DMS53 treated with DMSO at 0.1 percent for 48 hours (cell line): ENCODE results near the gene PLEKHM1.
A peak's percentile ranks its signal among the peaks of the same experiment; 100 is the strongest.
"Not testable (repeated sequence)": the region's sequence is repeated elsewhere in the genome, so short reads cannot be mapped to it uniquely, and the experiment has no call there.

Experiments used
- DNase-seq: peaks from one replicate; lab custom pipeline; 2025; ENCODE audit not compliant: unreplicated experiment; lab: John Stamatoyannopoulos, UW

The PLEKHM1 gene

DNA sequence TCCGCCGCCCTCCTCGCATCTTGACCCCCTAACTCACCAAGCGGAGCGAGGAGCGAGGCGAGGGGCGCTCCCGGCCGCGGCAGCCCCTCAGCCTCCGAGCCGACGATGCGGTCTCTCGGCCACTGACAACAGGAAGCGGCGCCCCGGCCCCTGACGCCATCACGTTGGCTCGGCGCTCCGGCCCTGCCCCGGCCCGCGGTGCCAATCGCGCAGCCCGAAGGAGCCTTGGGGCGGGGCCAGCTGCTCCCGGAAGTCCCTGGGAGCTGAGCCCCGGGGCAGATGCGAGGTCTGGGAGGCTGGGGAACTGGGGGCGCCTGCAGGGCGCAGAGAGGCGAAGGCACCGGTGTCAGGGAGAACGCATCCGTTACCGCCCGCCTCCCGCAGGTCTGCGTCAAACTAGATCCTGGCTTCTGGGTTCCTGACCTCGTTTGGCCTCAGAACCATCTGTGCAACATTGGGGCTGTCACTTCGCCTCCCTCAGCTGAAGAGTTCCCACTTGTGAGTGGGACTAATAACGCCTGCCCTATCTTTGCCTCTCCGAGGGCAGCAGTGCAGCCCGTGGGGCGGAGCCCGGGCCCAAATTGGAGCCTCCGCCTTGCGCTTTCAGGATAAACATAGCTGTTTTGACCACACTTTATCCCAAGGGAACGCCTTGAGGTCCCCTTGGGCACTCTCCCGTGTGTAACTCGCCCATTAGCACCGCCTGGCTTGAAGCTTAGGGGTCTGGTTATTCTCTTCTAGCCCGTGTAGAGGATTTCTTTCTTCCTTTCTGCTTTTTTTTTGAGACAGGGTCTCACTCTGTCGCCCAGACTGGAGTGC is at the start of gene PLEKHM1:
TSS of gene PLEKHM1 (minus strand) at position 107 of the 819 bp plus-strand sequence. CDS start 8,237 bp downstream, outside the sequence.
- peak; percentile 68 for DNase-seq

DNA sequence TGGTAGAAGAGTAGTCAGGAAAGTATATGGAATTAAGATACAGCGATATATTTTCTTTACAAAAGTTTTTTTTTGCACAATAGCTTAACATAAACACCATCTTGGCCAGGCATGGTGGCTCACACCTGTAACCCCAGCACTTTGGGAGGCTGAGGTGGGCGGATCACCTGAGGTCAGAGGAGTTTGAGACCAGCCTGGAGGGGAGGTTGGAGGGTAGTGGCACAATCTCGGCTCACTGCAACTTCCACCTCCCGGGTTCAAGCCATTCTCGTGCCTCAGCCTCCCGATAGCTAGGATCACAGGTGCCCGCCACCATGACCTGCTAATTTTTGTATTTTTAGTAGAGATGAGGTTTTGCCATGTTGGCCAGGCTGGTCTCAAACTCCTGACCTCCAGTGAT is 47.6 kb upstream of the PLEKHM1 start:
- not testable (repeated sequence) for DNase-seq

- not testable (repeated sequence) for DNase-seq
Observed at GRCh38 chr17:45506072-45506471, 15.6 kb upstream of the PLEKHM1 start.

DNA sequence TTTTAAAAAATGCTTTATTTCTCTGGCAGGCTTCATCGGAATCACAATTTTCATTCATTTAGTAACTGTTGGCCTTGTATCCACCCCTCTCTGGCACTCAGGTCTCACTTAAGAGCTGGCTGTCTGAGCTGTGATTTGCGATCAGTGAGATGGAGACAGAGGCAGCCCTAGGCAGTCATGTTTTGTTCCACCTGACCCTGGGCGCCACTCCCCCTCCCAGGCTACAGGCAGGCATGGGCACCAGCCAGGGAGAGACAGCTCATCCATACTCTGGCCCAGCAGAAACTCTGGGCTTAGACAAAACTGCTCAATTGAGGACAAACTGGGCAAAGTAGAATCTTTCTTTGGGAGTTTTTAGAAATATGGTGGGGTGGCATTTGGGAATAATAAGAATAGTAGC is 14.7 kb upstream of the PLEKHM1 start:
- DNase-seq: not testable (repeated sequence)

DNA sequence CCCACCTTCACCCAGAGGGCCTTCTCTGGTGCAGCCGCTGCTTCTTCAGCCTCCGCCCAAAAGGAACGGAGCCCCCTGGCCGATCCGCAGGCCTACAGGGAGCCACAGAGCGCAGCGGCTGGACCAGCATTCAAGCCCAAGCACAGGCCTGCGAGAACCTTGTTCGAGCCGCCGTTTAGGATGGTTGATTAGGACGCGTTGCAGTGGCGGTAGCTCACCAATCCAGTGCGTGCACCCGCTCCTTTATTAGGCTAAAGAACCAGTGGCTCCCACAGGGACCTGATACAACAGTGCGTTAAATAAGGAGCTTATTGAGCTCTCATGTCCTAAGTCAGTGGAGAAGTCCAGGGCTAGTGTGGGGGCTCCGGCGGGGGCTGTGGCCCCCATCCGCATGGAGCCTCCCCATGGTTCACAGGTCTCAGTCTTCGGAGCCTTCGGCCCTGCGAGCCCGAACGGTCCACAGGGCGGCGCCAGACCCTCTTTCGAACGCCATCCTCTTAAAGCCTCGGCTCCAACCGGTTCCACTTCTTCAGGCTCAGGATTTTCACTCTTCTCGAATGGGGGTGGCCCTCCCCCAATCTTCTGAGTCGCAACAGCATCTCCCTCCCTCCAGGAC is 10.7 kb upstream of the PLEKHM1 start:
- DNase-seq: not testable (repeated sequence)

DNA sequence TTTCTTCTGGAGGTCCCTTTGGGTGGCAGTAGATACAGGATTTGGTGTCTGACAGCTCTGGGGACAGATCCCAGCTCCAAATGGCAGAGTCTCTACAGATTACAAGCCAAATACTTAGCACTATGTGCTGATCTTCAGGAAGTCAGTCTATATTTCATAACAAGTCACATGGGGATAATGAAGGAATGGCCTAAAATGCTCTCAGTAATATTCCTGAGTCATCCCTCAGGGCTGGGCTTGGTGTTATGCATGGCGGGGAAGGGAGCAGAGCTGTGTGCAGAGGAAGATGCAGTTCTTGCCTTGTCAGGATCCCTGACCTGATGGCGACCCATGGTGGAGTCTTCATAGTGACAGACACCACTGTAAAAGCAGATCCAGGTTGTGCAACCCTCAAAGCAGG is 10.0 kb upstream of the PLEKHM1 start:
- DNase-seq: not testable (repeated sequence)

DNA sequence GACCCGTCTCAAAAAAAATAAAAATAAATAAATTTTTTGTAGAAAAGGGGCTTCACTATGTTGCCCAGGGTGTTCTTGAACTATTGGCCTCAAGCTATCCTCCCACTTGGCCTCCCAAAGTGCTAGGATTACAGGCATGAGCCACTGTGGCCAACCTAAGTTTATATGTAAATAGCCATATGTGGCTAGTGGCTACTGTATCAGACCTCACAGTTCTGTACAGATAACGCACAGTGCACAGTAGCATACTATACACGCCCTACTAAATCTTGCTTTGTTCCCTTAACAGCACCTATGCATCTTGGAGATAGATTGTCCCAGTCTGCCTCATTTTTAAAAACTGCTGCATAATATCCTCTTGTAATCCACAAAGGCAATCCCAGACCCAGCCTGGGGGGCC is 8.7 kb upstream of the PLEKHM1 start:
- DNase-seq: not testable (repeated sequence)

GRCh38 chr17:45498377-45498776 is 7.9 kb upstream of the PLEKHM1 start:
- DNase-seq: not testable (repeated sequence)

GRCh38 chr17:45497449-45497848 is 6.9 kb upstream of the PLEKHM1 start:
- DNase-seq: not testable (repeated sequence)

GRCh38 chr17:45496507-45496906 is 6.0 kb upstream of the PLEKHM1 start:
- DNase-seq: not testable (repeated sequence)

DNA sequence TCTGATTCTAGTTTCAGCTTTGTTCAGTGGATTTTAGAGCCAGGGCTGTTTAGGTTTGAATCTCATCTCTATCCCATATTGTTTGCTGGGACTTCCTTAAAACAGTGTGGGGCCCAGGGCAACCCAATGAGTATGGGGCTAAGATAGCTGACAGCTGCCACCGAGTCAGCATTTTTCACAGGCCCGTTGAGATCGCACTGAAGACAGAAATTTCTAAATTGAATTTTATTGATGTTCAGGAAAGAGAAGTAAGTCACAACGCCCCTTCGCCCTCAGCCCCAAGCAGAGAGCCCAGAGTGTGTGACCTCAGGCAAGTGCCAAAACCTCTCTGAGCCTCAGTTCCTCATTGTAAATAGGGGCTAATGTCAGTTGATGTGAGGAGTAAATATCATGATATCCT is 4.0 kb upstream of the PLEKHM1 start:
- DNase-seq: not testable (repeated sequence)

DNA sequence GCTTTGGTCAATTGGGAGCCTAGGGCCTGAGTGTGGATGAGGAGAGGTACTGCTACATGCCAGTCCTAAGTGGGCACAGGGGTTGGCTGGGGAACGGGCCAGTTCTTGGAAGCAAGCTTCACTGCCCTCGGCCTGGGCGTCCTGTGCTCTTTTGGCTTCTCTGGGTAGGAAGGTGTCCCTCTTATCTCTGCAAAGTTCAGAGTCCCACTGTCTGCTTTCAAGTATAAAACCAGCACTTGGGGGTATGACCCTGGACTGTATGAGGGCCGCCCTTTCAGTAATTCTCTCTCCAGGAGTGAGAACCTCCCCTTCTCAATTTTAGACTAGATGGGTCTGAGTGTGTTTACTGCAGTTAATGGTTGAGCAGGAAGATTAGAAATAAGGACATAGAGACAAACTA is 1.6 kb upstream of the PLEKHM1 start:
- DNase-seq: not testable (repeated sequence)

DNA sequence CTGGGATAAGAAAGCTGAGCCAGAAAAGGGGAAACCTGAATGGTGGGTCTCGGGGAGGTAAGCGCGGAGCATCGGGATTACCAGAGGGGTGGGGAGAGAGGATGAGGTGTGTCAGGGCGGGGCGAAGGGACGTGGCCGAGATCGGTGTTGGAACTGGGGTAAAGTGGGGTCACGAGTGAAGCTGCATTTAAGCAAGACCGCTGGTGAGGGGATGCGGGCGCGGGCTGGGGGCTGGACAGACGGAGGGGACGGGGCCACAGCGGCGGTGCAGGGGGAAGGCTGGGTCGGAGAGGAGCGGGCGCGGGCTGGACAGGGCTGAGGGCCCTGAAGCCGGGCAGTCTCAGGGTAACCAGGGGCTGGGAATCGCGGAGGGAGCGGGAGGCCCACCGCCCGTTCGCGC is 323 bp downstream of the PLEKHM1 start:
- DNase-seq: not testable (repeated sequence)

DNA sequence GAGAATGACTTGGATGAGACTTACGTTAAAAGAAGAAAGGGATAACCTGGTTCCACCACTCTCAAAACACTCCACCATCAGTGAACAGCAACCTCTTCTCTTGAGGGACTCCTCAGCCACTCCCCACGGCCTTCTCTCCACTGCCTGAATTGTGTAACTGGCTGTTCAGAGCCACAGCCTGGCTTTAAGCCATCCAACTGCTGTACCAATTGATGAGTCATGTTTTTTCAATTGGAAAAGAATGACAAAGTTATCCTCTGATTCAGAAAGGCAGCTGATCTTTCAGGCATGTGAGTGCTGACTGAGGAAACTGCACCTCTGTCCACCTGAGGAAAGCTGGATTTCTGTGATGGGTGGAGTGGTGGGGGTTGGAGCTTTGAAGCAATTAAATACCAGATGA is 2.8 kb downstream of the PLEKHM1 start:
- peak; percentile 20 for DNase-seq

DNA sequence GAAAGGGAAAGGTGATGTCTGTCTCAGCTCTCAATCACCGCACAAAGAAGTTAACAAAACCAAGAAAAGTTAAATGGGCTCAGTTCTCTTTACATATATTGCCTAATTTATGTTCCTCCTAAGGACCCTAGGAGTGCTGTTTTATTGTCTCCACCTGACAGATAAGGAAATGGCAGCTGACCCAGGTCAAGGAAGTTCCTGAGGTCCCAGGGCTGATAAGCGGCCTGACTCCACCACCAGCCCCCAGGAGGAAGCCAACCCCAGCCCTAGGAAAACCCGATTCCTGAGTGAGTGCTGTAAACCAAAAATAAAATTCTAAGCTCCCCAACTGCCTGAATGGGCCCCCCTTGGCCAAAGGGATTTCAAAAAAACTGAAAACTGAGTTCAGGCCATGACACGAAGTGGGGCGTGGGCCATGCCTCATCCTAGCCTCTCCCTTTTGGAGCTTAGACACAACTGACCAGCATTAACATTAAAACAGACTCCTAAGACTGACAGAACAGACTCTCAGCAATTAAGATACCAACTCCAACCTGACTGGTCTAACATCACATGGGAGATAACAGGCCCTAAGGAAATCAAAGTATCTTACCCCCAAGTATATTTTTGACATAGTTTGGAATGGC is 6.8 kb downstream of the PLEKHM1 start:
- not testable (repeated sequence) for DNase-seq

DNA sequence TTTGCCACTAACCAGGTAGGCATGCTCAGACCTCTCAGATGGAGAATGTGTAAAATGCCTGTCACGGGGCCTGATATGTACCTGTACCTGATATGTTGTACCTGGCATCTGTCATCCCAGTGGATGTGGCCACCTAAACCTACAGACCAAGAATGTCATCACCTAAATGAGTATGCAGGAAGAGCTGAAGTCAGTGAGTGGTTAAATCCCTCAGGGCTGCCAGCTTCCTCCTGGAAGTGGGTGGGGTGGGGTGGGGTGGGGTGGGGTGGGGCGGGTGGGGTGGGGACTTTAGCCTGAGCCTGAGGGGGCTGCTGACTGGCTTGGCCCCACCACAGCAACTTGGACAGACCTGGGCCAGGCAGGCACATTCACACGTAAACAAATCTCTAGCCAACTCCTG is 7.3 kb downstream of the PLEKHM1 start:
- not testable (repeated sequence) for DNase-seq

- not testable (repeated sequence) for DNase-seq
Observed at GRCh38 chr17:45482317-45482716, 8.2 kb downstream of the PLEKHM1 start.

DNA sequence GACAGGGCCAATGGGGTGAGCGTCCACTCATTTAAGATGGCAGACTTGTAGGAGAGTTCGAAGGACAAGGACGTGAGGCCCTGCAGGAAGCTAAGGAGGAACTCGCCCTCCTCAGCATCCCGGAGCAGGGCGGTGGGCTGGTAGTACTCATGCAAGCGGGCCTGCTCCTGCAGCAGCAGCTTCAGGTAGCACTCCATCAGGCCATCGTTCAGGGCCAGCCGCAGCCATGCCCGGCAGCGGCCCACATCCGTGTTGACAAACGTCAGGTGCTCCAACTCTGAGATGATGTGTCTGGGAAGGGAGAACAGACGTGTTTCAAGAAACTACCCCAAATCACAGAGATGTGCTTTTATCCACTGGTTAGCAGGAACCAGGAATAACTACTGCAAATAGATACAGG is 15.1 kb downstream of the PLEKHM1 start:
- not testable (repeated sequence) for DNase-seq

- DNase-seq: not testable (repeated sequence)
Observed at GRCh38 chr17:45472249-45472648, 18.3 kb downstream of the PLEKHM1 start.

- DNase-seq: not testable (repeated sequence)
Observed at GRCh38 chr17:45469204-45469563, 21.3 kb downstream of the PLEKHM1 start.

- not testable (repeated sequence) for DNase-seq
Observed at GRCh38 chr17:45468293-45469203, 22.0 kb downstream of the PLEKHM1 start.
